Liver (tissue), 9 donors: ENCODE results near the gene IGHMBP2. TPM values are rescaled to one million over a fixed set of nuclear protein-coding genes. Genes with fewer than 3 reads are reported as not detected.

Experiments used
- DNase-seq: peaks from one replicate; pipeline ENCODE4 v3.0.0-alpha.2; 2017; ENCODE audit warnings: low spot score
- H3K27ac ChIP-seq, 2 donors: one replicate each; pipeline ENCODE4 v1.7.0; 2013; ENCODE audit warnings: inconsistent platforms in 2 of 2, low read length in 2 of 2, control low read depth in 1 of 2, low read depth in 1 of 2, mild to moderate bottlenecking in 1 of 2
- H3K27me3 ChIP-seq, 4 donors: one replicate each; pipeline versions ENCODE4 v1.6.1 to v1.7.0; 2013; ENCODE audit warnings: low read length in 3 of 4, inconsistent platforms in 1 of 4, mild to moderate bottlenecking in 1 of 4, moderate library complexity in 1 of 4; ENCODE audit not compliant: control insufficient read depth in 4 of 4, insufficient read depth in 4 of 4
- H3K36me3 ChIP-seq, 4 donors: one replicate each; pipeline versions ENCODE4 v1.6.1 to v1.7.0; 2013; ENCODE audit warnings: low read length in 3 of 4, mild to moderate bottlenecking in 3 of 4, low read depth in 1 of 4, moderate library complexity in 1 of 4; ENCODE audit not compliant: control insufficient read depth in 4 of 4, insufficient read depth in 3 of 4
- H3K4me1 ChIP-seq, 4 donors: one replicate each; pipeline versions ENCODE4 v1.6.1 to v1.7.0; 2013; ENCODE audit warnings: low read length in 3 of 4, mild to moderate bottlenecking in 3 of 4, moderate library complexity in 1 of 4; ENCODE audit not compliant: control insufficient read depth in 4 of 4, insufficient read depth in 4 of 4
- H3K4me3 ChIP-seq, 3 donors: one replicate each; pipeline versions ENCODE4 v1.6.1 to v1.7.0; 2013; ENCODE audit warnings: low read length in 3 of 3, control low read depth in 1 of 3, low read depth in 1 of 3, mild to moderate bottlenecking in 1 of 3
- H3K9ac ChIP-seq, 2 donors: one replicate each; pipeline ENCODE4 v1.7.0; 2013; ENCODE audit warnings: low read length in 2 of 2, mild to moderate bottlenecking in 2 of 2, moderate library complexity in 2 of 2, control low read depth in 1 of 2, low read depth in 1 of 2
- H3K9me3 ChIP-seq, 4 donors: one replicate each; pipeline versions ENCODE4 v1.6.1 to v1.7.0; 2013; ENCODE audit warnings: low read length in 3 of 4; ENCODE audit not compliant: control insufficient read depth in 4 of 4
- ATF3 ChIP-seq: IDR thresholded peaks from 2 replicates; pipeline ENCODE4 v1.6.1; 2016; ENCODE audit warnings: antibody characterized with exemption
- CTCF ChIP-seq: fragments of 150-350 bp; IDR thresholded peaks from 2 replicates; pipeline ENCODE4 v1.5.1; 2017; ENCODE audit warnings: improper control_type of control experiment, low read depth, low read length; ENCODE audit not compliant: missing input control
- EGR1 ChIP-seq, 2 donors: IDR thresholded peaks; 2 replicates each; pipeline ENCODE4 v1.6.1; 2016 to 2018; ENCODE audit warnings: antibody characterized with exemption in 2 of 2, low read depth in 2 of 2
- FOXA1 ChIP-seq: IDR thresholded peaks from 2 replicates; pipeline ENCODE4 v1.6.1; 2016; ENCODE audit warnings: antibody characterized with exemption
- FOXA2 ChIP-seq: IDR thresholded peaks from 2 replicates; pipeline ENCODE4 v1.6.1; 2016; ENCODE audit warnings: antibody characterized with exemption
- HNF4A ChIP-seq, 2 donors: conservative IDR thresholded peaks; 2 replicates each; pipeline ENCODE4 v1.6.1; 2016; ENCODE audit warnings: antibody characterized with exemption in 2 of 2, mild to moderate bottlenecking in 2 of 2
- HNF4G ChIP-seq: IDR thresholded peaks from 2 replicates; pipeline ENCODE4 v1.6.1; 2016; ENCODE audit warnings: antibody characterized with exemption
- JUND ChIP-seq, 2 donors: IDR thresholded peaks; 2 replicates each; pipeline ENCODE4 v1.6.1; 2016; ENCODE audit warnings: antibody characterized with exemption in 2 of 2
- MAX ChIP-seq: IDR thresholded peaks from 2 replicates; pipeline ENCODE4 v1.6.1; 2016; ENCODE audit warnings: antibody characterized with exemption
- NR2F2 ChIP-seq: IDR thresholded peaks from 2 replicates; pipeline ENCODE4 v1.6.1; 2016; ENCODE audit warnings: antibody characterized with exemption
- RAD21 ChIP-seq, 2 donors: IDR thresholded peaks; 2 replicates each; pipeline ENCODE4 v1.6.1; 2016; ENCODE audit warnings: antibody characterized with exemption in 2 of 2, mild to moderate bottlenecking in 2 of 2
- REST ChIP-seq: IDR thresholded peaks from 2 replicates; pipeline ENCODE4 v1.6.1; 2016; ENCODE audit warnings: antibody characterized with exemption, mild to moderate bottlenecking
- SP1 ChIP-seq: IDR thresholded peaks from 2 replicates; pipeline ENCODE4 v1.6.1; 2018; ENCODE audit warnings: antibody characterized with exemption, mild to moderate bottlenecking
- TAF1 ChIP-seq: conservative IDR thresholded peaks from 2 replicates; pipeline ENCODE4 v1.6.1; 2016; ENCODE audit warnings: antibody characterized with exemption, mild to moderate bottlenecking
- YY1 ChIP-seq: IDR thresholded peaks from 2 replicates; pipeline ENCODE4 v1.6.1; 2016; ENCODE audit warnings: antibody characterized with exemption, mild to moderate bottlenecking
- ZBTB33 ChIP-seq: IDR thresholded peaks from 2 replicates; pipeline ENCODE4 v1.6.1; 2016; ENCODE audit warnings: antibody characterized with exemption
- WGBS: extraction: QIAGEN DNeasy Blood & Tissue Kit; methylation state at CpG from one replicate; pipeline ENCODE4 v1.1.7; 2013; 5-methylcytosine and 5-hydroxymethylcytosine counted together
- polyA plus RNA-seq, 2 donors: library from polyadenylated mRNA; stranded (reverse) in 1 of 2; unstranded in 1 of 2; fragments of 200-250 nt in 1 of 2; fragments of >200 nt in 1 of 2; fragmentation: Nextera tagmentation in 1 of 2; extraction: Ambion mirVana in 1 of 2; gene quantifications; one replicate each; pipeline versions ENCODE4 v1.2.1 to v1.2.3, GENCODE V29; 2013 to 2015
- total RNA-seq, 2 donors: library from RNA; depleted of rRNA; stranded (reverse); fragments of >200 nt; gene quantifications; one replicate each; pipeline ENCODE4 v1.2.3, GENCODE V29; 2014
- donor health status: healthy.
- donor health status: healthy.
- donor health status: healthy.
- donor health status: healthy.
- donor health status: healthy.

Gene IGHMBP2
- total and polyA plus RNA-seq, 4 donors, result 5.7 to 14.0 (median 7.0) TPM

GRCh38 chr11:68933605-68934320 lies 30.1 kb downstream of the IGHMBP2 start:
- Histone ChIP-seq H3K4me3 (no peak overlapping the region), H3K27me3 (no peaks in the 10 kb centered on the region), H3K9me3 (no peaks in the 10 kb centered on the region), H3K27ac (no peak overlapping the region), H3K4me1 (no peaks in the 10 kb centered on the region), H3K9ac (no peak overlapping the region), H3K36me3 (peaks cover 25 to 77% (median 38%) of the 10 kb centered on the region in 4 donors)
- no peak for DNase-seq
- 94% methylated on average over 17 of the region's 17 CpGs for WGBS
- no peak for TF ChIP-seq YY1

GRCh38 chr11:68934321-68934645 lies 30.6 kb downstream of the IGHMBP2 start:
- Histone ChIP-seq H3K27me3 (no peaks in the 10 kb centered on the region), H3K4me3 (no peak overlapping the region), H3K4me1 (no peaks in the 10 kb centered on the region), H3K36me3 (peaks cover 26 to 79% (median 35%) of the 10 kb centered on the region in 4 donors), H3K27ac (no peak overlapping the region), H3K9ac (no peak overlapping the region), H3K9me3 (no peaks in the 10 kb centered on the region)
- no peak for DNase-seq
- 96% methylated on average over 12 of the region's 12 CpGs for WGBS
- TF ChIP-seq FOXA1 (no peak), SP1 (no peak), NR2F2 (no peak), FOXA2 (no peak), MAX (no peak), JUND (IDR thresholded peaks at IDR 0.05) (no peak), TAF1 (no peak), EGR1 (IDR thresholded peaks at IDR 0.05; ENCODE audit: low read depth in 2 of 2) (no peak), CTCF (no peak), HNF4G (no peak), REST (no peak), ZBTB33 (no peak), YY1 (no peak), HNF4A (conservative IDR thresholded peaks at IDR 0.05) (no peak), RAD21 (IDR thresholded peaks at IDR 0.05) (no peak), ATF3 (no peak)
